ENCODE measurements around the gene SMIM3.

The SMIM3 gene

GRCh38 chr5:150771034-150771795 lies 7.3 kb upstream of the SMIM3 start:
- Histone ChIP-seq H3K36me3 (ENCODE audit: low read depth) (no peaks in the 10 kb centered on the region), H3K4me3 (ENCODE audit: severe bottlenecking) (no peak overlapping the region), H3K27ac (ENCODE audit: poor library complexity, severe bottlenecking) (no peak overlapping the region), H3K4me1 (ENCODE audit: insufficient read depth, poor library complexity, severe bottlenecking) (peaks cover 12% of the 10 kb centered on the region), H3K9me3 (ENCODE audit: severe bottlenecking) (no peaks in the 10 kb centered on the region), H3K27me3 (ENCODE audit: insufficient read depth, poor library complexity, severe bottlenecking) (no peaks in the 10 kb centered on the region)
- TF ChIP-seq CTCF (IDR thresholded peaks at IDR 0.05; ENCODE audit: poor library complexity, severe bottlenecking) = no peak
- DNase-seq (ENCODE audit: low spot score) (no peak), ATAC-seq (ENCODE audit: low read depth) (no peak)

GRCh38 chr5:150774145-150774544 lies 4.4 kb upstream of the SMIM3 start:
- Histone ChIP-seq H3K4me1 (ENCODE audit: insufficient read depth, poor library complexity, severe bottlenecking) (peaks cover 19% of the 10 kb centered on the region), H3K27ac (ENCODE audit: poor library complexity, severe bottlenecking) (peak overlapping the region; percentile 28), H3K9me3 (ENCODE audit: severe bottlenecking) (no peaks in the 10 kb centered on the region), H3K36me3 (ENCODE audit: low read depth) (no peaks in the 10 kb centered on the region), H3K4me3 (ENCODE audit: severe bottlenecking) (no peak overlapping the region), H3K27me3 (ENCODE audit: insufficient read depth, poor library complexity, severe bottlenecking) (no peaks in the 10 kb centered on the region)
- no peak for TF ChIP-seq CTCF (IDR thresholded peaks at IDR 0.05; ENCODE audit: poor library complexity, severe bottlenecking)
- DNase-seq (ENCODE audit: low spot score) (no peak), ATAC-seq (ENCODE audit: low read depth) (peak; percentile 86)

GRCh38 chr5:150777685-150778084 lies 872 bp upstream of the SMIM3 start:
- H3K4me3 ChIP-seq (ENCODE audit: severe bottlenecking) = no peak overlapping the region

GRCh38 chr5:150778088-150778516 lies 455 bp upstream of the SMIM3 start:
- TF ChIP-seq CTCF (IDR thresholded peaks at IDR 0.05; ENCODE audit: poor library complexity, severe bottlenecking) = no peak
- Histone ChIP-seq H3K4me1 (ENCODE audit: insufficient read depth, poor library complexity, severe bottlenecking) (peaks cover 53% of the 10 kb centered on the region), H3K27me3 (ENCODE audit: insufficient read depth, poor library complexity, severe bottlenecking) (no peaks in the 10 kb centered on the region), H3K9me3 (ENCODE audit: severe bottlenecking) (no peaks in the 10 kb centered on the region), H3K36me3 (ENCODE audit: low read depth) (peaks cover 4% of the 10 kb centered on the region; the same call in 1 of the 2 replicates), H3K27ac (ENCODE audit: poor library complexity, severe bottlenecking) (peak overlapping the region; percentile 66), H3K4me3 (ENCODE audit: severe bottlenecking) (peak overlapping the region; percentile 49)
- no peak for DNase-seq (ENCODE audit: low spot score)
- peak; percentile 5 for ATAC-seq (ENCODE audit: low read depth)

More at GRCh38 chr5:150777685-150778084, 872 bp upstream of the SMIM3 start:
- H3K27ac ChIP-seq (ENCODE audit: poor library complexity, severe bottlenecking) = peak overlapping the region; percentile 66
- H3K4me1 ChIP-seq (ENCODE audit: insufficient read depth, poor library complexity, severe bottlenecking) = peaks cover 49% of the 10 kb centered on the region
- no peak for TF ChIP-seq CTCF (IDR thresholded peaks at IDR 0.05; ENCODE audit: poor library complexity, severe bottlenecking)
- H3K36me3 ChIP-seq (ENCODE audit: low read depth) = peaks cover 4% of the 10 kb centered on the region; the same call in 1 of the 2 replicates
- DNase-seq (ENCODE audit: low spot score) (no peak), ATAC-seq (ENCODE audit: low read depth) (no peak)
- H3K27me3 ChIP-seq (ENCODE audit: insufficient read depth, poor library complexity, severe bottlenecking) = no peaks in the 10 kb centered on the region
- H3K9me3 ChIP-seq (ENCODE audit: severe bottlenecking) = no peaks in the 10 kb centered on the region
